OCI-LY7 (cell line): ENCODE measurements around the gene PSMA4. TPM values are rescaled to one million over a fixed set of nuclear protein-coding genes. Genes with fewer than 3 reads are reported as not detected.

ENCODE experiments used
- BruUV-seq: library from RNA; stranded (reverse); fragments of 400-500 nt; replicated peaks from 2 replicates; lab custom pipeline; 2021; lab: Mats Ljungman, UMichigan
- CTCF ChIA-PET: fragments of 300-600 bp; sonication (Branson Sonifier 250); formaldehyde crosslinking; loops from one replicate; lab custom pipeline; 2022; ENCODE audit warnings: antibody characterized with exemption; ENCODE audit not compliant: unreplicated experiment; lab: Charles Lee
- POLR2A ChIA-PET: fragments of 300-600 bp; sonication (Branson Sonifier 250); formaldehyde crosslinking; loops from one replicate; lab custom pipeline; 2022; ENCODE audit warnings: antibody characterized with exemption; lab: Charles Lee
- DNase-seq: peaks from one replicate; pipeline ENCODE4 v3.0.0-alpha.2; 2015; ENCODE audit warnings: low spot score
- H2AFZ ChIP-seq: fragments of 200-600 bp; sonication (generic), shearing (Covaris generic); 2 replicates; pipeline ENCODE4 v1.6.1; 2014; ENCODE audit warnings: mild to moderate bottlenecking, antibody characterized with exemption, low read length, moderate library complexity
- H3K27ac ChIP-seq: fragments of 200-600 bp; sonication (generic); 2 replicates; pipeline ENCODE4 v1.5.1; 2014; ENCODE audit warnings: mixed run types, low read depth, mild to moderate bottlenecking, moderate library complexity, low read length, inconsistent platforms; ENCODE audit not compliant: poor library complexity, severe bottlenecking
- H3K36me3 ChIP-seq: fragments of 200-600 bp; sonication (generic); 2 replicates; pipeline ENCODE4 v1.6.1; 2014; ENCODE audit warnings: mild to moderate bottlenecking, antibody characterized with exemption, low read length, moderate library complexity, mixed read lengths; ENCODE audit not compliant: insufficient read depth
- H3K4me1 ChIP-seq: fragments of 200-600 bp; sonication (generic); 2 replicates; pipeline ENCODE4 v1.5.1; 2014; ENCODE audit warnings: mild to moderate bottlenecking, low read length; ENCODE audit not compliant: insufficient read depth, poor library complexity, severe bottlenecking
- H3K4me2 ChIP-seq: fragments of 200-600 bp; sonication (generic); 2 replicates; pipeline ENCODE4 v1.6.1; 2014; ENCODE audit warnings: mild to moderate bottlenecking, low read length
- H3K4me3 ChIP-seq: fragments of 200-600 bp; sonication (generic); 2 replicates; pipeline ENCODE4 v1.5.1; 2014; ENCODE audit warnings: mild to moderate bottlenecking, low read depth, low read length; ENCODE audit not compliant: poor library complexity, severe bottlenecking
- H3K79me2 ChIP-seq: fragments of 200-600 bp; sonication (generic); 2 replicates; pipeline ENCODE4 v1.6.1; 2016; ENCODE audit warnings: low read depth, mild to moderate bottlenecking, low read length, moderate library complexity, mixed read lengths; ENCODE audit not compliant: insufficient read depth
- H3K9me2 ChIP-seq: fragments of 200-600 bp; sonication (generic); 2 replicates; pipeline ENCODE4 v1.6.1; 2016; ENCODE audit warnings: mild to moderate bottlenecking, low read length, mixed read lengths; ENCODE audit not compliant: insufficient read depth
- H3K9me3 ChIP-seq: fragments of 200-600 bp; sonication (generic); 2 replicates; pipeline ENCODE4 v1.6.1; 2014; ENCODE audit warnings: mild to moderate bottlenecking, mixed run types, low read length, mixed read lengths
- H4K20me1 ChIP-seq: fragments of 200-600 bp; sonication (generic); 2 replicates; pipeline ENCODE4 v1.6.1; 2014; ENCODE audit warnings: mild to moderate bottlenecking, antibody characterized with exemption, low read length, moderate library complexity, mixed read lengths; ENCODE audit not compliant: insufficient read depth
- CTCF ChIP-seq: fragments of 200-600 bp; sonication (generic); conservative IDR thresholded peaks from 2 replicates; pipeline ENCODE4 v1.5.1; 2014; ENCODE audit warnings: mild to moderate bottlenecking, antibody characterized with exemption, low read length, moderate library complexity, mixed read lengths
- EZH2phosphoT487 ChIP-seq: fragments of 200-600 bp; sonication (generic); IDR thresholded peaks from 2 replicates; pipeline ENCODE4 v1.6.1; 2018; ENCODE audit warnings: low read depth, borderline replicate concordance, mild to moderate bottlenecking, mixed run types, antibody characterized with exemption, low read length, moderate library complexity, mixed read lengths
- intact Hi-C: fragments of 100-400 bp; cut with micrococcal nuclease; formaldehyde crosslinking; loops from one replicate; pipeline ENCODE4 v1.10.0; 2022; ENCODE audit not compliant: unreplicated experiment
- total RNA-seq, 2 experiments: library from RNA; depleted of rRNA in 1 of 2; stranded (reverse); fragments of >200 nt in 1 of 2; shearing (Covaris generic) in 1 of 2; gene quantifications; 2 replicates each; pipeline ENCODE4 v1.2.3, GENCODE V29; 2014 to 2022

Gene PSMA4
- total RNA-seq, 2 experiments from 2014 or later = 186 to 254 TPM

GRCh38 chr15:78567531-78567930 lies 27.3 kb downstream of the PSMA4 start:
- intact Hi-C loops = no loop called here
- ChIA-PET POLR2A (interaction anchor here (0.7 kb wide), 1 partner anchor 262 kb away, joined by 3 read pairs; no protein-coding TSS in a partner anchor), CTCF (no interaction called here)
- Histone ChIP-seq H3K4me3 (no peak overlapping the region), H2AFZ (no peak overlapping the region), H4K20me1 (no peaks in the 10 kb centered on the region), H3K79me2 (no peaks in the 10 kb centered on the region; the same call in 1 of the 2 replicates), H3K9me3 (no peaks in the 10 kb centered on the region), H3K4me2 (peak overlapping the region; percentile 7; the same call in 1 of the 2 replicates), H3K9me2 (no peaks in the 10 kb centered on the region), H3K4me1 (peaks cover 19% of the 10 kb centered on the region), H3K36me3 (no peaks in the 10 kb centered on the region), H3K27ac (no peak overlapping the region)
- TF ChIP-seq CTCF = no peak
- no peak for TF ChIP-seq EZH2phosphoT487
- no peak for DNase-seq
- BruUV-seq = no TSS peak

- CTCF ChIA-PET = no interaction called here
- H3K4me1 ChIP-seq = peaks cover 13% of the 10 kb centered on the region
- intact Hi-C loops = no loop called here
Observed at GRCh38 chr15:78570710-78571109, 30.5 kb downstream of the PSMA4 start.

More at GRCh38 chr15:78570710-78571109, 30.5 kb downstream of the PSMA4 start:
- H4K20me1 ChIP-seq = no peaks in the 10 kb centered on the region
- H3K27ac ChIP-seq = no peak overlapping the region
- no peaks in the 10 kb centered on the region for H3K36me3 ChIP-seq
- no peaks in the 10 kb centered on the region for H3K9me3 ChIP-seq
- no peak overlapping the region for H2AFZ ChIP-seq
- BruUV-seq = no TSS peak
- H3K4me2 ChIP-seq = no peak overlapping the region
- no peaks in the 10 kb centered on the region; the same call in 1 of the 2 replicates for H3K79me2 ChIP-seq
- no peak for DNase-seq
- POLR2A ChIA-PET = interaction anchor here (0.6 kb wide), 1 partner anchor 9 kb away, joined by 3 read pairs; no protein-coding TSS in a partner anchor
- no peak overlapping the region for H3K4me3 ChIP-seq
- TF ChIP-seq EZH2phosphoT487 = no peak
- TF ChIP-seq CTCF = peak; percentile 63
- no peaks in the 10 kb centered on the region for H3K9me2 ChIP-seq
